K562 (cell line): ENCODE data around the gene ZNF407. TPM values are rescaled to one million over a fixed set of nuclear protein-coding genes. Genes with fewer than 3 reads are reported as not detected.

Experiments
- ATAC-seq: fragments of 200-7000 bp; cut with Tn5 transposase; 3 replicates; pipeline ENCODE4 v1.9.1; 2020; ENCODE audit warnings: moderate library complexity
- BruUV-seq: library from RNA; stranded (reverse); fragments of 400-500 nt; replicated peaks from 2 replicates; lab custom pipeline; 2021; lab: Mats Ljungman, UMichigan
- CTCF ChIA-PET: fragments of 300-600 bp; formaldehyde crosslinking; extraction: SDS; loops from one replicate; lab custom pipeline; 2021; ENCODE audit warnings: low intra/inter-chr PET ratio; lab: Yijun Ruan, JAX
- POLR2A ChIA-PET: fragments of 300-600, 350-650 bp; sonication (Branson Sonifier 250); formaldehyde crosslinking; extraction: SDS; loops from one replicate; lab custom pipeline; 2021; ENCODE audit warnings: antibody characterized with exemption, inconsistent platforms; lab: Yijun Ruan, JAX
- DNase-seq, 4 experiments: peaks; one replicate each; pipeline versions ENCODE4 v3.0.0 to v3.0.0-alpha.2; 2011 to 2018; ENCODE audit warnings: low spot score in 3 of 4, mixed read lengths in 3 of 4; ENCODE audit errors: extremely low read depth in 1 of 4
- FAIRE-seq: peaks from 2 replicates; lab custom pipeline; 2011; peaks lifted over from hg19 to GRCh38; lab: Jason Lieb, UNC
- H2AFZ ChIP-seq: 2 replicates; pipeline ENCODE4 v1.6.0; 2011; ENCODE audit warnings: low read depth, low read length, control low read depth, inconsistent platforms
- H3K27ac ChIP-seq: fragments of 200-600 bp; 3 replicates; pipeline ENCODE4 v1.8.0; 2011; ENCODE audit warnings: low read depth, mild to moderate bottlenecking, control low read depth, inconsistent platforms, low read length, moderate library complexity, mixed read lengths; ENCODE audit errors: extremely low read depth
- H3K27me3 ChIP-seq, 2 experiments: fragments of 300-600 bp in 1 of 2; 2 replicates in 1 of 2; 3 replicates in 1 of 2; pipeline versions ENCODE4 v1.6.0 to v1.8.0; 2011; ENCODE audit warnings: inconsistent platforms in 2 of 2, low read length in 2 of 2, mild to moderate bottlenecking in 1 of 2, mixed read lengths in 1 of 2, moderate library complexity in 1 of 2; ENCODE audit not compliant: control insufficient read depth in 2 of 2, insufficient read depth in 2 of 2
- H3K36me3 ChIP-seq: fragments of 300-600 bp; 3 replicates; pipeline ENCODE4 v1.8.0; 2011; ENCODE audit warnings: mild to moderate bottlenecking, low read length, inconsistent platforms; ENCODE audit not compliant: control insufficient read depth, insufficient read depth
- H3K4me1 ChIP-seq, 2 experiments: fragments of 200-600 bp in 1 of 2; replicated peaks in 1 of 2; 2 replicates in 1 of 2; 3 replicates in 1 of 2; pipeline versions ENCODE4 v1.5.1 to v1.8.0; 2011; ENCODE audit warnings: inconsistent platforms in 2 of 2, low read length in 2 of 2, mild to moderate bottlenecking in 1 of 2, mixed read lengths in 1 of 2, moderate library complexity in 1 of 2; ENCODE audit not compliant: control insufficient read depth in 2 of 2, insufficient read depth in 2 of 2
- H3K4me2 ChIP-seq: 2 replicates; pipeline ENCODE4 v1.6.1; 2011; ENCODE audit warnings: low read length, control low read depth, inconsistent platforms, mixed read lengths; ENCODE audit not compliant: insufficient read depth
- H3K4me3 ChIP-seq: fragments of 200-600 bp; sonication (generic), shearing (Covaris generic); 2 replicates; pipeline ENCODE4 v1.5.1; 2016; ENCODE audit warnings: control low read depth, inconsistent platforms
- H3K79me2 ChIP-seq: fragments of 200-600 bp; 3 replicates; pipeline ENCODE4 v1.8.0; 2011; ENCODE audit warnings: low read length, inconsistent platforms; ENCODE audit not compliant: control insufficient read depth, insufficient read depth
- H3K9ac ChIP-seq, 2 experiments: 2 replicates each; pipeline versions ENCODE4 v1.6.0 to v1.6.1; 2011; ENCODE audit warnings: low read depth in 2 of 2, low read length in 2 of 2, control low read depth in 1 of 2, inconsistent platforms in 1 of 2, mild to moderate bottlenecking in 1 of 2, mixed read lengths in 1 of 2; ENCODE audit not compliant: insufficient read depth in 1 of 2
- H3K9me1 ChIP-seq: one replicate; pipeline ENCODE4 v1.6.0; 2011; ENCODE audit warnings: inconsistent platforms, mild to moderate bottlenecking, low read length, moderate library complexity; ENCODE audit not compliant: control insufficient read depth, insufficient read depth
- H3K9me3 ChIP-seq: replicated peaks from 2 replicates; pipeline ENCODE4 v1.5.1; 2011; ENCODE audit warnings: low read depth, low read length, inconsistent platforms; ENCODE audit not compliant: control insufficient read depth, insufficient read depth
- H4K20me1 ChIP-seq: replicated peaks from 2 replicates; pipeline ENCODE4 v1.6.1; 2011; ENCODE audit warnings: low read length, inconsistent platforms, mixed read lengths; ENCODE audit not compliant: control insufficient read depth, insufficient read depth
- CCAR2 ChIP-seq: fragments of 200-400 bp; formaldehyde crosslinking; IDR thresholded peaks from 2 replicates; pipeline ENCODE4 v1.6.1; 2017; ENCODE audit warnings: mild to moderate bottlenecking, low read depth, low read length
- ELF4 ChIP-seq: fragments of 450-650 bp; formaldehyde crosslinking; IDR thresholded peaks from 2 replicates; pipeline ENCODE4 v1.4.0; 2022; ENCODE audit warnings: missing genetic modification characterization
- HNRNPLL ChIP-seq: fragments of 200-400 bp; formaldehyde crosslinking; IDR thresholded peaks from 2 replicates; pipeline ENCODE4 v1.6.1; 2017; ENCODE audit warnings: low read length, low read depth, mild to moderate bottlenecking; ENCODE audit not compliant: poor library complexity, severe bottlenecking
- TRIM28 ChIP-seq: fragments of 450-650 bp; IDR thresholded peaks from 2 replicates; pipeline ENCODE4 v1.6.1; 2017
- WHSC1 ChIP-seq: IDR thresholded peaks from one replicate; pipeline ENCODE4 v1.6.1; 2012; ENCODE audit warnings: low read length, control low read depth, inconsistent platforms
- ZNF263 ChIP-seq: sonication (generic); formaldehyde crosslinking; IDR thresholded peaks from 2 replicates; pipeline ENCODE4 v1.8.0; 2022; ENCODE audit warnings: mild to moderate bottlenecking, missing genetic modification reagents, borderline replicate concordance
- WGBS: fragments of 100-300 bp; shearing (Covaris generic); methylation state at CpG from one replicate; pipeline ENCODE4 v1.1.6; 2016; ENCODE audit warnings: low coverage, mixed read lengths; ENCODE audit not compliant: insufficient coverage; ENCODE audit errors: missing lambda C conversion rate; 5-methylcytosine and 5-hydroxymethylcytosine counted together
- in situ Hi-C: fragments of 300-500 bp; cut with MboI; formaldehyde crosslinking; loops from 4 replicates; pipeline ENCODE4 v1.15.0; 2018; ENCODE audit warnings: inconsistent platforms, mixed read lengths
- intact Hi-C: fragments of 100-400 bp; cut with micrococcal nuclease; formaldehyde crosslinking; loops from 2 replicates; pipeline ENCODE4 v1.14.2; 2022
- polyA plus RNA-seq, 8 experiments: library from polyadenylated mRNA; depleted of rRNA in 4 of 8; stranded (reverse) in 5 of 8; unstranded in 3 of 8; fragments of >200 nt; fragmentation: Nextera tagmentation in 2 of 8; fragmentation: Illumina TruSeq in 1 of 8; extraction: Ambion mirVana in 2 of 8; extraction: Trizol in 1 of 8; gene quantifications; 2 replicates each; pipeline versions ENCODE4 v1.2.1 to v1.2.3, GENCODE V29; 2011 to 2014; ENCODE audit warnings: inconsistent platforms in 1 of 8, missing spikeins in 1 of 8
- total RNA-seq, 7 experiments: library from RNA; depleted of rRNA in 6 of 7; stranded (reverse); fragments of >200 nt in 6 of 7; fragmentation: Illumina TruSeq in 2 of 7; extraction: Trizol in 2 of 7; gene quantifications; 2 replicates each; pipeline versions ENCODE4 v1.2.1 to v1.2.3, GENCODE V29; 2011 to 2021; ENCODE audit warnings: low replicate concordance in 1 of 7
- TF ChIP-seq, protein P1 (sequence below), 2 experiments: fragments of 450-650 bp; conservative IDR thresholded peaks; 2 replicates each; pipeline ENCODE4 v1.6.1; 2017; ENCODE audit warnings: mild to moderate bottlenecking in 2 of 2, moderate library complexity in 2 of 2
- TF ChIP-seq, protein P2 (sequence below): fragments of 250-450 bp; sonication (Bioruptor Pico); IDR thresholded peaks from 2 replicates; pipeline ENCODE4 v1.4.0; 2020

The ZNF407 gene
- total and polyA plus RNA-seq, 9 of the 15 experiments (the other 6 are each of a cell fraction or from before 2014, with no cell fraction given): 0.21 to 5.4 (median 2.3) TPM

DNA sequence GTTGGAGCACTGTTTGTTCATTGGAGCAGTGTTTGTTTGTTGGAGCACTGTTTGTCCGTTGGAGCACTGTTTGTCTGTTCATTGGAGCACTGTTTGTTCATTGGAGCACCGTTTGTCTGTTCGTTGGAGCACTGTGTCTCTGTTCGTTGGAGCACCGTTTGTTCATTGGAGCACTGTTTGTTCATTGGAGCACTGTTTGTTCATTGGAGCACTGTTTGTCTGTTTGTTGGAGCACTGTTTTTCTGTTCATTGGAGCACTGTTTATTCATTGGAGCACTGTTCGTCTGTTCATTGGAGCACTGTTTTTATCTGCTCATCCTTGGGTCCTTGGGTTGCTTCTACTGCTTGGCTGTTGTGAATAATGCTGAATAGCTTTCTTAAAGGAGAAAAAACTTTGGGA, 74.7 kb downstream of the ZNF407 start:
- Histone ChIP-seq H3K9ac (no peak overlapping the region), H3K4me2 (no peak overlapping the region), H3K9me3 (no peaks in the 10 kb centered on the region), H2AFZ (no peak overlapping the region), H4K20me1 (no peaks in the 10 kb centered on the region), H3K27me3 (no peaks in the 10 kb centered on the region)
- intact Hi-C loops (no loop called here), in situ Hi-C loops (loop anchor here (25.0 kb wide), 2 partner anchors 815 to 1690 kb away; no protein-coding TSS in a partner anchor)
- CTCF ChIA-PET: no interaction called here
- ATAC-seq: no peak
- no peak for DNase-seq
- no peak for FAIRE-seq
- TF ChIP-seq, protein P1, sequence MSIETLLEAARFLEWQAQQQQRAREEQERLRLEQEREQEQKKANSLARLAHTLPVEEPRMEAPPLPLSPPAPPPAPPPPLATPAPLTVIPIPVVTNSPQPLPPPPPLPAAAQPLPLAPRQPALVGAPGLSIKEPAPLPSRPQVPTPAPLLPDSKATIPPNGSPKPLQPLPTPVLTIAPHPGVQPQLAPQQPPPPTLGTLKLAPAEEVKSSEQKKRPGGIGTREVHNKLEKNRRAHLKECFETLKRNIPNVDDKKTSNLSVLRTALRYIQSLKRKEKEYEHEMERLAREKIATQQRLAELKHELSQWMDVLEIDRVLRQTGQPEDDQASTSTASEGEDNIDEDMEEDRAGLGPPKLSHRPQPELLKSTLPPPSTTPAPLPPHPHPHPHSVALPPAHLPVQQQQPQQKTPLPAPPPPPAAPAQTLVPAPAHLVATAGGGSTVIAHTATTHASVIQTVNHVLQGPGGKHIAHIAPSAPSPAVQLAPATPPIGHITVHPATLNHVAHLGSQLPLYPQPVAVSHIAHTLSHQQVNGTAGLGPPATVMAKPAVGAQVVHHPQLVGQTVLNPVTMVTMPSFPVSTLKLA (conservative IDR thresholded peaks at IDR 0.05): no peak
- TF ChIP-seq ZNF263: peak; percentile 55
- TF ChIP-seq, all 486 proteins: peak for 1
- H3K27ac ChIP-seq: no peak overlapping the region
- no peaks in the 10 kb centered on the region for H3K36me3 ChIP-seq
- no TSS peak for BruUV-seq
- no peaks in the 10 kb centered on the region for H3K9me1 ChIP-seq
- POLR2A ChIA-PET: no interaction called here
- no peaks in the 10 kb centered on the region for H3K79me2 ChIP-seq
- WGBS: 38% methylated on average over 6 of the region's 6 CpGs
- H3K4me3 ChIP-seq: no peak overlapping the region
- H3K4me1 ChIP-seq: no peaks in the 10 kb centered on the region

DNA sequence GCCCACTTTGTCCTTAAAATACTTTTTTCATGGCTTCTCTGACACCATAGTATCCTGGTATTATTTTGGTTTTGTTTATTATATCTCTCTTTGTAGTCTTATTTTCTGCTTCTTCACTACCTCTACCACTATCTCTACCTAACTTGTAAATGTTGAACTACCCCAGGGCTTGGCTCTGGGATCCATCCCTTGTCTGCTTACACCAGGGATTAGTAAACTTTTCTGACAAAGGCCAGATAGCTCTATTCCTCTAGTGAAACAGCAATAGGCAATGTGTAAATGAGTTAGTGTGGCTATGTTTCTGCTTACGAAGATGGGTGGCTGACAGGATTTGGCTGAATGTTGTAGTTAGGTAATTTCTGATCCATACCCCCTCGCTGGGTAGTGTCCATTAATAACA, 76.8 kb downstream of the ZNF407 start:
- CTCF ChIA-PET: no interaction called here
- TF ChIP-seq, protein P2, sequence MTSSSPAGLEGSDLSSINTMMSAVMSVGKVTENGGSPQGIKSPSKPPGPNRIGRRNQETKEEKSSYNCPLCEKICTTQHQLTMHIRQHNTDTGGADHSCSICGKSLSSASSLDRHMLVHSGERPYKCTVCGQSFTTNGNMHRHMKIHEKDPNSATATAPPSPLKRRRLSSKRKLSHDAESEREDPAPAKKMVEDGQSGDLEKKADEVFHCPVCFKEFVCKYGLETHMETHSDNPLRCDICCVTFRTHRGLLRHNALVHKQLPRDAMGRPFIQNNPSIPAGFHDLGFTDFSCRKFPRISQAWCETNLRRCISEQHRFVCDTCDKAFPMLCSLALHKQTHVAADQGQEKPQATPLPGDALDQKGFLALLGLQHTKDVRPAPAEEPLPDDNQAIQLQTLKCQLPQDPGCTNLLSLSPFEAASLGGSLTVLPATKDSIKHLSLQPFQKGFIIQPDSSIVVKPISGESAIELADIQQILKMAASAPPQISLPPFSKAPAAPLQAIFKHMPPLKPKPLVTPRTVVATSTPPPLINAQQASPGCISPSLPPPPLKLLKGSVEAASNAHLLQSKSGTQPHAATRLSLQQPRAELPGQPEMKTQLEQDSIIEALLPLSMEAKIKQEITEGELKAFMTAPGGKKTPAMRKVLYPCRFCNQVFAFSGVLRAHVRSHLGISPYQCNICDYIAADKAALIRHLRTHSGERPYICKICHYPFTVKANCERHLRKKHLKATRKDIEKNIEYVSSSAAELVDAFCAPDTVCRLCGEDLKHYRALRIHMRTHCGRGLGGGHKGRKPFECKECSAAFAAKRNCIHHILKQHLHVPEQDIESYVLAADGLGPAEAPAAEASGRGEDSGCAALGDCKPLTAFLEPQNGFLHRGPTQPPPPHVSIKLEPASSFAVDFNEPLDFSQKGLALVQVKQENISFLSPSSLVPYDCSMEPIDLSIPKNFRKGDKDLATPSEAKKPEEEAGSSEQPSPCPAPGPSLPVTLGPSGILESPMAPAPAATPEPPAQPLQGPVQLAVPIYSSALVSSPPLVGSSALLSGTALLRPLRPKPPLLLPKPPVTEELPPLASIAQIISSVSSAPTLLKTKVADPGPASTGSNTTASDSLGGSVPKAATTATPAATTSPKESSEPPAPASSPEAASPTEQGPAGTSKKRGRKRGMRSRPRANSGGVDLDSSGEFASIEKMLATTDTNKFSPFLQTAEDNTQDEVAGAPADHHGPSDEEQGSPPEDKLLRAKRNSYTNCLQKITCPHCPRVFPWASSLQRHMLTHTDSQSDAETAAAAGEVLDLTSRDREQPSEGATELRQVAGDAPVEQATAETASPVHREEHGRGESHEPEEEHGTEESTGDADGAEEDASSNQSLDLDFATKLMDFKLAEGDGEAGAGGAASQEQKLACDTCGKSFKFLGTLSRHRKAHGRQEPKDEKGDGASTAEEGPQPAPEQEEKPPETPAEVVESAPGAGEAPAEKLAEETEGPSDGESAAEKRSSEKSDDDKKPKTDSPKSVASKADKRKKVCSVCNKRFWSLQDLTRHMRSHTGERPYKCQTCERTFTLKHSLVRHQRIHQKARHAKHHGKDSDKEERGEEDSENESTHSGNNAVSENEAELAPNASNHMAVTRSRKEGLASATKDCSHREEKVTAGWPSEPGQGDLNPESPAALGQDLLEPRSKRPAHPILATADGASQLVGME (CRISPR knock-in tag): no peak
- TF ChIP-seq HNRNPLL: no peak
- TF ChIP-seq ELF4 (CRISPR knock-in tag): no peak
- TF ChIP-seq TRIM28: no peak
- no peak for TF ChIP-seq WHSC1
- TF ChIP-seq CCAR2: no peak

More for the DNA sequence above, 76.8 kb downstream of the ZNF407 start:
- POLR2A ChIA-PET: no interaction called here
- WGBS: 31% methylated on average over 2 of the region's 2 CpGs
- no peaks in the 10 kb centered on the region for H3K9me1 ChIP-seq
- H3K4me2 ChIP-seq: no peak overlapping the region
- H3K9me3 ChIP-seq: no peaks in the 10 kb centered on the region
- H3K4me1 ChIP-seq: no peaks in the 10 kb centered on the region
- H2AFZ ChIP-seq: no peak overlapping the region
- no peaks in the 10 kb centered on the region for H3K27me3 ChIP-seq
- intact Hi-C loops: no loop called here
- H3K27ac ChIP-seq: no peak overlapping the region
- no peak for DNase-seq
- no peak overlapping the region for H3K4me3 ChIP-seq
- no peak overlapping the region for H3K9ac ChIP-seq
- in situ Hi-C loops: loop anchor here (25.0 kb wide), 2 partner anchors 813 to 1688 kb away; no protein-coding TSS in a partner anchor
- no peak for ATAC-seq
- H3K79me2 ChIP-seq: no peaks in the 10 kb centered on the region
- FAIRE-seq: no peak
- no peaks in the 10 kb centered on the region for H3K36me3 ChIP-seq
- no peaks in the 10 kb centered on the region for H4K20me1 ChIP-seq
- BruUV-seq: no TSS peak
